ENCODE data around the gene MYL6B.

DNA sequence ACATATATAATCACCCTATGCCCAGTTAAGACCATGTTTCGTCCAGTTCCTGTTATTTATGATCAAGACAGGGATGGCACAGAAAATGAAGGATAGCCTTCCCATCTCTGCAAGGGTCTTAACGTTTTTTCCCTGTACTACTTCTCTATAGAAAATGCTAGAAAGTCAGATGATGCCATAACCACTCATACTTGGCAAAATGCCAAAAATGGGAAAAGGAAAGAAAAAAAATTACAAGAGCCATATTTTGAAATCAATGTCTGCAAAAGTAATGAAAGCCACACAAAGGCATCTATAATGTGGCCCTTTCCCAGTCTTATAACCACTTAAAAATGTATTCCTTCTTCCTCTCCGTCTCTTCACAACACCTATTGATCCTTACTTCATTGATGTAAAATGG, 1.8 kb upstream of the MYL6B start:
- no peak for TF ChIP-seq CTCF (IDR thresholded peaks at IDR 0.05)
- TF ChIP-seq EP300 (IDR thresholded peaks at IDR 0.05) = no peak
- TF ChIP-seq POLR2A (IDR thresholded peaks at IDR 0.05) = no peak
